Prostate gland (tissue), 2 donors: ENCODE measurements around the gene NT5M.

Experiments used
- POLR2AphosphoS5 ChIP-seq: sonication (generic); formaldehyde crosslinking; IDR thresholded peaks from one replicate; pipeline ENCODE4 v1.6.1; 2017; ENCODE audit warnings: antibody characterized with exemption
- TF ChIP-seq, protein P1 (sequence below), 4 experiments: fragments of 200-600 bp in 2 of 4; fragments of 450-650 bp in 2 of 4; sonication (generic) in 2 of 4; IDR thresholded peaks; 1 replicate in 3 of 4; 2 replicates in 1 of 4; pipeline ENCODE4 v1.5.1; 2016 to 2019; ENCODE audit warnings: antibody characterized with exemption in 4 of 4, mild to moderate bottlenecking in 2 of 4, moderate library complexity in 2 of 4

DNA sequence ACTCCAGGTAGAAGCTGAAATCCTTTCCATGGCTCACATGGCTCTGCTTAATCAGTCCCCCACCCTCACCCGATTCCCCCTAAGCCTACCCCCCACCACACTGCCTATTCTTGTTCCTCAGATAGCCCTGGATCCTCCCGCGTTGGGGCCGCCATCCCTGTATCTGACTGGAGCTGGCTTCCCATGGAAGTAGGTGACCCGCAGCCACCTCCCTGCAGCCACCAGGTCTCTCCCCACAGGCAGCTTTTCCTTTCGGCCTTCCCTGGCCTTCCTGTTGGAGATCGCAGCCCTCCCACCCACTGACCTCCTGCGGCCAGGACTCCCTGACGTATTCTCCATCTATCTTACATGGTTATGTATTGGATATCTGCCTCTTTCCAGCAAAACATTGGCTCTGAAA is 91.3 kb downstream of the NT5M start:
- TF ChIP-seq, protein P1, sequence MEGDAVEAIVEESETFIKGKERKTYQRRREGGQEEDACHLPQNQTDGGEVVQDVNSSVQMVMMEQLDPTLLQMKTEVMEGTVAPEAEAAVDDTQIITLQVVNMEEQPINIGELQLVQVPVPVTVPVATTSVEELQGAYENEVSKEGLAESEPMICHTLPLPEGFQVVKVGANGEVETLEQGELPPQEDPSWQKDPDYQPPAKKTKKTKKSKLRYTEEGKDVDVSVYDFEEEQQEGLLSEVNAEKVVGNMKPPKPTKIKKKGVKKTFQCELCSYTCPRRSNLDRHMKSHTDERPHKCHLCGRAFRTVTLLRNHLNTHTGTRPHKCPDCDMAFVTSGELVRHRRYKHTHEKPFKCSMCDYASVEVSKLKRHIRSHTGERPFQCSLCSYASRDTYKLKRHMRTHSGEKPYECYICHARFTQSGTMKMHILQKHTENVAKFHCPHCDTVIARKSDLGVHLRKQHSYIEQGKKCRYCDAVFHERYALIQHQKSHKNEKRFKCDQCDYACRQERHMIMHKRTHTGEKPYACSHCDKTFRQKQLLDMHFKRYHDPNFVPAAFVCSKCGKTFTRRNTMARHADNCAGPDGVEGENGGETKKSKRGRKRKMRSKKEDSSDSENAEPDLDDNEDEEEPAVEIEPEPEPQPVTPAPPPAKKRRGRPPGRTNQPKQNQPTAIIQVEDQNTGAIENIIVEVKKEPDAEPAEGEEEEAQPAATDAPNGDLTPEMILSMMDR (IDR thresholded peaks at IDR 0.05): no peak
- TF ChIP-seq POLR2AphosphoS5: no peak
